Endodermal cell (in vitro differentiated cells): Measurements from ENCODE around the gene OPN1LW. TPM values are rescaled to one million over a fixed set of nuclear protein-coding genes. Genes with fewer than 3 reads are reported as not detected.
"Not testable (repeated sequence)": the region's sequence is repeated elsewhere in the genome, so short reads cannot be mapped to it uniquely, and the experiment has no call there.

Source experiments
- DNase-seq: peaks from one replicate; pipeline ENCODE4 v3.0.0-alpha.2; 2017
- H3K27ac ChIP-seq: 2 replicates; pipeline ENCODE4 v1.5.1; 2013; ENCODE audit warnings: mild to moderate bottlenecking, low read depth, low read length, moderate library complexity
- H3K27me3 ChIP-seq: 2 replicates; pipeline ENCODE4 v1.6.1; 2013; ENCODE audit warnings: mild to moderate bottlenecking, low read length, moderate library complexity; ENCODE audit not compliant: insufficient read depth, control insufficient read depth, poor library complexity, severe bottlenecking
- H3K36me3 ChIP-seq: 2 replicates; pipeline ENCODE4 v1.7.0; 2013; ENCODE audit warnings: mild to moderate bottlenecking, low read length, moderate library complexity; ENCODE audit not compliant: control insufficient read depth, insufficient read depth
- H3K4me1 ChIP-seq: one replicate; pipeline ENCODE4 v1.7.0; 2013; ENCODE audit warnings: low read length; ENCODE audit not compliant: control insufficient read depth, insufficient read depth
- H3K4me3 ChIP-seq: 2 replicates; pipeline ENCODE4 v1.5.1; 2013; ENCODE audit warnings: mild to moderate bottlenecking, low read length, moderate library complexity
- H3K9ac ChIP-seq: 2 replicates; pipeline ENCODE4 v1.6.1; 2013; ENCODE audit warnings: mild to moderate bottlenecking, low read length, moderate library complexity; ENCODE audit not compliant: poor library complexity, severe bottlenecking; ENCODE audit errors: extremely low read depth
- H3K9me3 ChIP-seq: 2 replicates; pipeline ENCODE4 v1.6.1; 2013; ENCODE audit warnings: mild to moderate bottlenecking, low read length, moderate library complexity; ENCODE audit not compliant: control insufficient read depth
- H3K27ac Mint-ChIP-seq: 2 replicates; pipeline ENCODE4 v1.8.0; 2020; ENCODE audit warnings: mixed read lengths
- H3K27me3 Mint-ChIP-seq: 2 replicates; pipeline ENCODE4 v1.8.0; 2021; ENCODE audit warnings: mild to moderate bottlenecking, mixed read lengths; ENCODE audit not compliant: insufficient read depth
- H3K36me3 Mint-ChIP-seq: 2 replicates; pipeline ENCODE4 v1.8.0; 2020; ENCODE audit warnings: low read depth, mixed read lengths
- H3K4me1 Mint-ChIP-seq: 2 replicates; pipeline ENCODE4 v1.8.0; 2020; ENCODE audit warnings: mixed read lengths
- H3K4me3 Mint-ChIP-seq: 2 replicates; pipeline ENCODE4 v1.8.0; 2020; ENCODE audit warnings: mild to moderate bottlenecking, moderate library complexity, mixed read lengths
- H3K9me3 Mint-ChIP-seq: 2 replicates; pipeline ENCODE4 v1.8.0; 2020; ENCODE audit warnings: mild to moderate bottlenecking, mixed read lengths
- WGBS, 2 experiments: methylation state at CpG; one replicate each; pipeline versions ENCODE4 v1.1.5 to v1.1.7; 2013; ENCODE audit warnings: missing lambda C conversion rate in 2 of 2, mixed read lengths in 1 of 2; ENCODE audit not compliant: insufficient coverage in 1 of 2, insufficient read length in 1 of 2; 5-methylcytosine and 5-hydroxymethylcytosine counted together
- total RNA-seq, 2 donors: library from RNA; stranded (reverse); fragmentation: NEBNext Ultra II Directional in 1 of 2; extraction: Animal tissue kit (Norgen Biotek cat#: 25700) in 1 of 2; gene quantifications; 2 replicates in 1 of 2; 3 replicates in 1 of 2; pipeline ENCODE4 v1.2.1, GENCODE V29; 2021

OPN1LW gene
- total RNA-seq, 2 donors from 2014 or later: not detected

- not testable (repeated sequence) for H3K36me3 Mint-ChIP-seq, H3K27ac ChIP-seq, H3K9me3 ChIP-seq, H3K27ac Mint-ChIP-seq, H3K4me3 ChIP-seq, H3K36me3 ChIP-seq, H3K9ac ChIP-seq, H3K27me3 ChIP-seq, H3K4me3 Mint-ChIP-seq, H3K9me3 Mint-ChIP-seq, H3K4me1 ChIP-seq, DNase-seq, H3K27me3 Mint-ChIP-seq, H3K4me1 Mint-ChIP-seq
- no CpG with 5 or more reads among the region's 2 CpGs for WGBS, 2 experiments
Observed at GRCh38 chrX:154157207-154157606, 13.2 kb downstream of the OPN1LW start.

GRCh38 chrX:154159345-154159744 lies 15.3 kb downstream of the OPN1LW start:
- not testable (repeated sequence) for H3K9me3 Mint-ChIP-seq, H3K4me1 Mint-ChIP-seq, H3K36me3 Mint-ChIP-seq, H3K27ac ChIP-seq, DNase-seq, H3K4me3 ChIP-seq, H3K27me3 ChIP-seq, H3K4me3 Mint-ChIP-seq, H3K9ac ChIP-seq, H3K27me3 Mint-ChIP-seq, H3K36me3 ChIP-seq, H3K4me1 ChIP-seq, H3K9me3 ChIP-seq, H3K27ac Mint-ChIP-seq
- whole genome bisulfite sequencing, 2 experiments: no CpG with 5 or more reads among the region's 15 CpGs

GRCh38 chrX:154164902-154165301 lies 20.9 kb downstream of the OPN1LW start:
- not testable (repeated sequence) for H3K4me3 Mint-ChIP-seq, H3K4me1 Mint-ChIP-seq, DNase-seq, H3K9me3 Mint-ChIP-seq, H3K9ac ChIP-seq, H3K4me3 ChIP-seq, H3K27ac ChIP-seq, H3K9me3 ChIP-seq, H3K27me3 Mint-ChIP-seq, H3K36me3 ChIP-seq, H3K27ac Mint-ChIP-seq, H3K36me3 Mint-ChIP-seq, H3K27me3 ChIP-seq, H3K4me1 ChIP-seq
- WGBS, 2 experiments: no CpG with 5 or more reads among the region's 8 CpGs

- H3K27ac ChIP-seq, H3K27ac Mint-ChIP-seq, H3K4me1 ChIP-seq, H3K4me3 Mint-ChIP-seq, H3K36me3 ChIP-seq, H3K36me3 Mint-ChIP-seq, H3K9me3 Mint-ChIP-seq, H3K4me1 Mint-ChIP-seq, H3K9ac ChIP-seq, H3K27me3 ChIP-seq, H3K4me3 ChIP-seq, DNase-seq, H3K9me3 ChIP-seq, H3K27me3 Mint-ChIP-seq: not testable (repeated sequence)
- WGBS, 2 experiments: no CpG with 5 or more reads among the region's 13 CpGs
Observed at GRCh38 chrX:154168384-154168783, 24.3 kb downstream of the OPN1LW start.

- H3K4me1 ChIP-seq, H3K27ac ChIP-seq, H3K27me3 Mint-ChIP-seq, H3K36me3 ChIP-seq, H3K4me1 Mint-ChIP-seq, H3K9me3 Mint-ChIP-seq, H3K27ac Mint-ChIP-seq, H3K9ac ChIP-seq, H3K4me3 Mint-ChIP-seq, H3K9me3 ChIP-seq, H3K4me3 ChIP-seq, H3K36me3 Mint-ChIP-seq, DNase-seq, H3K27me3 ChIP-seq: not testable (repeated sequence)
- WGBS, 2 experiments: no CpG with 5 or more reads among the region's 11 CpGs
Observed at GRCh38 chrX:154172535-154172943, 28.5 kb downstream of the OPN1LW start.

- H3K9ac ChIP-seq, H3K9me3 ChIP-seq, H3K27me3 ChIP-seq, H3K4me1 Mint-ChIP-seq, H3K27ac ChIP-seq, H3K36me3 Mint-ChIP-seq, H3K36me3 ChIP-seq, H3K4me1 ChIP-seq, H3K27ac Mint-ChIP-seq, H3K4me3 Mint-ChIP-seq, H3K4me3 ChIP-seq, H3K9me3 Mint-ChIP-seq, DNase-seq, H3K27me3 Mint-ChIP-seq: not testable (repeated sequence)
- no CpG with 5 or more reads among the region's 10 CpGs for WGBS, 2 experiments
Observed at GRCh38 chrX:154174356-154174755, 30.3 kb downstream of the OPN1LW start.

- H3K9ac ChIP-seq, H3K4me1 ChIP-seq, H3K9me3 Mint-ChIP-seq, H3K4me3 Mint-ChIP-seq, H3K4me3 ChIP-seq, H3K36me3 ChIP-seq, H3K9me3 ChIP-seq, H3K27ac ChIP-seq, H3K36me3 Mint-ChIP-seq, H3K27me3 ChIP-seq, H3K27ac Mint-ChIP-seq, DNase-seq, H3K27me3 Mint-ChIP-seq, H3K4me1 Mint-ChIP-seq: not testable (repeated sequence)
- no CpG with 5 or more reads among the region's 14 CpGs for WGBS, 2 experiments
Observed at GRCh38 chrX:154182296-154182695, 38.3 kb downstream of the OPN1LW start, which contains the start of gene OPN1MW. TSS of gene OPN1MW (plus strand) at chrX:154182596. CDS start at chrX:154182678, 82 bp downstream.
